Measurements from ENCODE around the gene LIPT1. TPM values are rescaled to one million over a fixed set of nuclear protein-coding genes. Genes with fewer than 3 reads are reported as not detected.

The LIPT1 gene
- total RNA-seq, 1 donor from 2014 or later, result 2.2 TPM

GRCh38 chr2:99152199-99152895, 2.4 kb upstream of the LIPT1 start:
- Mint-ChIP-seq H3K9me3 (no peaks in the 10 kb centered on the region), H3K4me1 (ENCODE audit: low read depth) (peaks cover 28% of the 10 kb centered on the region), H3K36me3 (ENCODE audit: low read depth) (peaks cover 6% of the 10 kb centered on the region), H3K4me3 (no peak overlapping the region), H3K27ac (no peak overlapping the region), H3K27me3 (ENCODE audit: insufficient read depth) (peaks cover 2% of the 10 kb centered on the region)
- intact Hi-C loops (cut with micrococcal nuclease), result loop anchor here (5.0 to 10.0 kb wide), 4 partner anchors 378 to 1155 kb away; partner anchors contain the start of genes INPP4A and TMEM131
- no peak for DNase-seq (ENCODE audit: low spot score)

- intact Hi-C loops (cut with micrococcal nuclease), result loop anchor here (1.0 to 10.0 kb wide), 9 partner anchors 13 to 1157 kb away; partner anchors contain the start of genes C2orf15, COA5, INPP4A and MITD1
Observed at GRCh38 chr2:99153921-99154604, 704 bp upstream of the LIPT1 start.

GRCh38 chr2:99156891-99157290, 2.1 kb downstream of the LIPT1 start:
- no peak overlapping the region for H3K27ac Mint-ChIP-seq
- peaks cover 12% of the 10 kb centered on the region for H3K36me3 Mint-ChIP-seq (ENCODE audit: low read depth)
- no peaks in the 10 kb centered on the region for H3K27me3 Mint-ChIP-seq (ENCODE audit: insufficient read depth)
- no peak overlapping the region for H3K4me3 Mint-ChIP-seq
- no peaks in the 10 kb centered on the region for H3K9me3 Mint-ChIP-seq
- intact Hi-C loops (cut with micrococcal nuclease), result loop anchor here (10.0 kb wide), 2 partner anchors 382 to 712 kb away; partner anchors contain the start of gene INPP4A
- H3K4me1 Mint-ChIP-seq (ENCODE audit: low read depth), result peaks cover 25% of the 10 kb centered on the region
- no peak for DNase-seq (ENCODE audit: low spot score)

More at GRCh38 chr2:99153921-99154604, 704 bp upstream of the LIPT1 start:
- no peaks in the 10 kb centered on the region for H3K9me3 Mint-ChIP-seq
- peaks cover 31% of the 10 kb centered on the region for H3K4me1 Mint-ChIP-seq (ENCODE audit: low read depth)
- no peaks in the 10 kb centered on the region for H3K27me3 Mint-ChIP-seq (ENCODE audit: insufficient read depth)
- peak overlapping the region; percentile 95 for H3K27ac Mint-ChIP-seq
- DNase-seq (ENCODE audit: low spot score), result no peak
- peaks cover 8% of the 10 kb centered on the region for H3K36me3 Mint-ChIP-seq (ENCODE audit: low read depth)
- H3K4me3 Mint-ChIP-seq, result no peak overlapping the region

- no peak overlapping the region for H3K27ac Mint-ChIP-seq
- no peak for DNase-seq (ENCODE audit: low spot score)
- H3K4me3 Mint-ChIP-seq, result no peak overlapping the region
- H3K4me1 Mint-ChIP-seq (ENCODE audit: low read depth), result peaks cover 25% of the 10 kb centered on the region
- H3K27me3 Mint-ChIP-seq (ENCODE audit: insufficient read depth), result no peaks in the 10 kb centered on the region
- H3K9me3 Mint-ChIP-seq, result no peaks in the 10 kb centered on the region
- peaks cover 14% of the 10 kb centered on the region for H3K36me3 Mint-ChIP-seq (ENCODE audit: low read depth)
- intact Hi-C loops (cut with micrococcal nuclease), result loop anchor here (10.0 kb wide), 2 partner anchors 384 to 714 kb away; partner anchors contain the start of gene INPP4A
Observed at GRCh38 chr2:99158599-99158998, 3.8 kb downstream of the LIPT1 start.

- Mint-ChIP-seq H3K27ac (no peak overlapping the region), H3K4me3 (no peak overlapping the region), H3K36me3 (ENCODE audit: low read depth) (peaks cover 21% of the 10 kb centered on the region), H3K9me3 (no peaks in the 10 kb centered on the region), H3K4me1 (ENCODE audit: low read depth) (peaks cover 25% of the 10 kb centered on the region), H3K27me3 (ENCODE audit: insufficient read depth) (no peaks in the 10 kb centered on the region)
- intact Hi-C loops (cut with micrococcal nuclease), result loop anchor here (10.0 kb wide), 2 partner anchors 385 to 715 kb away; partner anchors contain the start of gene INPP4A
- no peak for DNase-seq (ENCODE audit: low spot score)
Observed at GRCh38 chr2:99159594-99159993, 4.8 kb downstream of the LIPT1 start.

GRCh38 chr2:99166218-99166617, 11.5 kb downstream of the LIPT1 start:
- Mint-ChIP-seq H3K36me3 (ENCODE audit: low read depth) (peaks cover 40% of the 10 kb centered on the region), H3K9me3 (no peaks in the 10 kb centered on the region), H3K4me1 (ENCODE audit: low read depth) (peaks cover 15% of the 10 kb centered on the region), H3K27me3 (ENCODE audit: insufficient read depth) (no peaks in the 10 kb centered on the region), H3K27ac (peak overlapping the region; percentile 11), H3K4me3 (no peak overlapping the region)
- intact Hi-C loops (cut with micrococcal nuclease), result no loop called here
- DNase-seq (ENCODE audit: low spot score), result no peak

GRCh38 chr2:99169534-99169933, 14.8 kb downstream of the LIPT1 start:
- H3K4me1 Mint-ChIP-seq (ENCODE audit: low read depth), result peaks cover 26% of the 10 kb centered on the region
- intact Hi-C loops (cut with micrococcal nuclease), result no loop called here

GRCh38 chr2:99171377-99172140, 16.8 kb downstream of the LIPT1 start:
- H3K36me3 Mint-ChIP-seq (ENCODE audit: low read depth), result peaks cover 40% of the 10 kb centered on the region
- H3K4me1 Mint-ChIP-seq (ENCODE audit: low read depth), result peaks cover 37% of the 10 kb centered on the region
- no peak for DNase-seq (ENCODE audit: low spot score)
- intact Hi-C loops (cut with micrococcal nuclease), result no loop called here
- H3K4me3 Mint-ChIP-seq, result no peak overlapping the region
- no peaks in the 10 kb centered on the region for H3K9me3 Mint-ChIP-seq
- H3K27ac Mint-ChIP-seq, result no peak overlapping the region
- H3K27me3 Mint-ChIP-seq (ENCODE audit: insufficient read depth), result no peaks in the 10 kb centered on the region

More at GRCh38 chr2:99169534-99169933, 14.8 kb downstream of the LIPT1 start:
- H3K27ac Mint-ChIP-seq, result no peak overlapping the region
- H3K4me3 Mint-ChIP-seq, result no peak overlapping the region
- no peak for DNase-seq (ENCODE audit: low spot score)
- H3K36me3 Mint-ChIP-seq (ENCODE audit: low read depth), result peaks cover 42% of the 10 kb centered on the region
- H3K27me3 Mint-ChIP-seq (ENCODE audit: insufficient read depth), result no peaks in the 10 kb centered on the region
- no peaks in the 10 kb centered on the region for H3K9me3 Mint-ChIP-seq

GRCh38 chr2:99180755-99181623, 26.2 kb downstream of the LIPT1 start, which contains the start of the genes MITD1 and MRPL30:
TSS of gene MITD1 (minus strand) at chr2:99181058. CDS start at chr2:99180981, 77 bp downstream.
TSS of gene MRPL30 (plus strand) at chr2:99181184. CDS start at chr2:99186204, 5,020 bp downstream.
- Mint-ChIP-seq H3K36me3 (ENCODE audit: low read depth) (peaks cover 12% of the 10 kb centered on the region), H3K4me1 (ENCODE audit: low read depth) (peaks cover 36% of the 10 kb centered on the region)
- intact Hi-C loops (cut with micrococcal nuclease), result loop anchor here (1.0 to 10.0 kb wide), 6 partner anchors 27 to 1824 kb away; partner anchors contain the start of genes C2orf15, COA5, LIPT1 and REV1

GRCh38 chr2:99181624-99182000, 26.8 kb downstream of the LIPT1 start:
- Mint-ChIP-seq H3K36me3 (ENCODE audit: low read depth) (peaks cover 12% of the 10 kb centered on the region), H3K27me3 (ENCODE audit: insufficient read depth) (no peaks in the 10 kb centered on the region), H3K27ac (peak overlapping the region; percentile 96), H3K9me3 (no peaks in the 10 kb centered on the region), H3K4me1 (ENCODE audit: low read depth) (peaks cover 36% of the 10 kb centered on the region), H3K4me3 (peak overlapping the region; percentile 99)
- DNase-seq (ENCODE audit: low spot score), result no peak
- intact Hi-C loops (cut with micrococcal nuclease), result loop anchor here (1.0 to 10.0 kb wide), 6 partner anchors 27 to 1823 kb away; partner anchors contain the start of genes C2orf15, COA5, LIPT1 and REV1

More at GRCh38 chr2:99180755-99181623, 26.2 kb downstream of the LIPT1 start, which contains the start of the genes MITD1 and MRPL30:
- peak; percentile 90 for DNase-seq (ENCODE audit: low spot score)
- no peaks in the 10 kb centered on the region for H3K27me3 Mint-ChIP-seq (ENCODE audit: insufficient read depth)
- no peaks in the 10 kb centered on the region for H3K9me3 Mint-ChIP-seq
- peak within 1 kb of the TSS; percentile 96 for H3K27ac Mint-ChIP-seq
- peak within 1 kb of the TSS; percentile 99 for H3K4me3 Mint-ChIP-seq

- H3K4me1 Mint-ChIP-seq (ENCODE audit: low read depth), result peaks cover 34% of the 10 kb centered on the region
- H3K27ac Mint-ChIP-seq, result no peak overlapping the region
- intact Hi-C loops (cut with micrococcal nuclease), result loop anchor here (10.0 kb wide), 1 partner anchor 1822 kb away; the partner anchor contains the start of gene RPL31
- H3K4me3 Mint-ChIP-seq, result peak overlapping the region; percentile 16
- peaks cover 13% of the 10 kb centered on the region for H3K36me3 Mint-ChIP-seq (ENCODE audit: low read depth)
- no peaks in the 10 kb centered on the region for H3K9me3 Mint-ChIP-seq
- DNase-seq (ENCODE audit: low spot score), result no peak
- no peaks in the 10 kb centered on the region for H3K27me3 Mint-ChIP-seq (ENCODE audit: insufficient read depth)
Observed at GRCh38 chr2:99183025-99183424, 28.3 kb downstream of the LIPT1 start.
